ENCODE data around the gene LUZP4.
"Not testable (repeated sequence)": the region's sequence is repeated elsewhere in the genome, so short reads cannot be mapped to it uniquely, and the experiment has no call there.

LUZP4 gene

GRCh38 chrX:115337491-115338144, 48.1 kb downstream of the LUZP4 start:
- peak; percentile 79 to 81 for DNase-seq (ENCODE audit: low read depth in 2 of 2)

GRCh38 chrX:115339441-115340025, 50.0 kb downstream of the LUZP4 start:
- DNase-seq (ENCODE audit: low read depth in 2 of 2), result peak in 1 of 2 experiments; percentile 38

- no peak for DNase-seq (ENCODE audit: low read depth in 2 of 2)
Measured at GRCh38 chrX:115341421-115341820, 51.9 kb downstream of the LUZP4 start.

GRCh38 chrX:115344885-115345614, 55.5 kb downstream of the LUZP4 start:
- DNase-seq (ENCODE audit: low read depth in 2 of 2), result peak; percentile 93

- DNase-seq (ENCODE audit: low read depth in 2 of 2), result no peak
Measured at GRCh38 chrX:115345615-115346014, 56.1 kb downstream of the LUZP4 start.

GRCh38 chrX:115346738-115347137, 57.2 kb downstream of the LUZP4 start:
- not testable (repeated sequence) for DNase-seq (ENCODE audit: low read depth in 2 of 2)

- no peak for DNase-seq (ENCODE audit: low read depth in 2 of 2)
Measured at GRCh38 chrX:115348446-115349225, 59.1 kb downstream of the LUZP4 start.

- DNase-seq (ENCODE audit: low read depth in 2 of 2), result peak; percentile 55 to 62
Measured at GRCh38 chrX:115350711-115351381, 61.3 kb downstream of the LUZP4 start.

- DNase-seq (ENCODE audit: low read depth in 2 of 2), result no peak
Measured at GRCh38 chrX:115356369-115356768, 66.9 kb downstream of the LUZP4 start.

Measured in fibroblast of skin of left quadriceps (primary cell).